NCI-H1092 (cell line): Measurements from ENCODE around the gene NMRK2.
"Not testable (repeated sequence)": the region's sequence is repeated elsewhere in the genome, so short reads cannot be mapped to it uniquely, and the experiment has no call there.

Experiments used
- DNase-seq: peaks from one replicate; lab custom pipeline; 2025; lab: John Stamatoyannopoulos, UW

Gene NMRK2

DNA sequence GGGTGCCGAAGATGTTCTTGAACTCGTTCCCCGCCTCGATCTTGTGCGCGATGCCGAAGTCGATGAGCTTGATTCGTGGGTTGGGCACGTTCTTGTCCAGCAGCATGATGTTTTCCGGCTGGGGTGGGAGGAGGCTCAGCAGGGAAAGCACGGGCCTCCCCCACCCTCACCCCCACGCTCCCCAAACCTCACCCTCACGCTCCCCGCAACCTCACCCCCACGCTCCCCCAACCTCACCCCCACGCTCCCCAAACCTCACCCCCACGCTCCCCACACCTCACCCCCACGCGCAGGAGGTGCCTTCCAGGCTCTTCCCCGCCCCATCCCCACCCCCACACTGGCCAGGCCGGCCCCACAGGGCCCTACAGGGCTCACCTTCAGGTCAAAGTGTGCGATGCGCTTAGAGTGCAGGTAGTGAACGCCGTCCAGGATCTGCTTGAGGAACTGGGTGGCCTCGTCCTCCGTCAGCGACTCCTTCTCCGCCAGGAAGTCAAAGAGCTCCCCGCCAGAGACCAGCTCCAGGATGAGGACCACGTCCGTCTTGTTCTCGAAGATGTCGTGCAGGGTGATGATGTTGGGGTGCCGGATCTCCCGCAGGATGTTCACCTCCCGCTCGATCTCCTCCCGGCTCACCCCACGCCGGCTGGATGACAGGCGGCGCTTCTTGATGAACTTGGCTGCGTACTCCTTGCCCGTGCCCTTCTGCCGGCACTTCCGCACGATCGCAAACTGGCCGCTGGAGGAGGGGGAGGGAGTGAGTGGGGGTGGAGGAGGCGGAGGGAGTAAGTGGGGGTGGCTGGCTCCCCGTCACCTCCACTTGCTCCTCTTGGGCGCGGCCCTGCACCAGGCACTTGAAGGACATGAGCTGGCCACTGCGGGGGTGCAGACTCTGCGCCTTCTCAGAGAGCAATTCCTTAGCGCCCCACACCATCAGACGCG, 31.7 kb downstream of the NMRK2 start:
- no peak for DNase-seq

- no peak for DNase-seq
These were observed 33.5 kb downstream of the NMRK2 start for GRCh38 chr19:3966051-3967017.

DNA sequence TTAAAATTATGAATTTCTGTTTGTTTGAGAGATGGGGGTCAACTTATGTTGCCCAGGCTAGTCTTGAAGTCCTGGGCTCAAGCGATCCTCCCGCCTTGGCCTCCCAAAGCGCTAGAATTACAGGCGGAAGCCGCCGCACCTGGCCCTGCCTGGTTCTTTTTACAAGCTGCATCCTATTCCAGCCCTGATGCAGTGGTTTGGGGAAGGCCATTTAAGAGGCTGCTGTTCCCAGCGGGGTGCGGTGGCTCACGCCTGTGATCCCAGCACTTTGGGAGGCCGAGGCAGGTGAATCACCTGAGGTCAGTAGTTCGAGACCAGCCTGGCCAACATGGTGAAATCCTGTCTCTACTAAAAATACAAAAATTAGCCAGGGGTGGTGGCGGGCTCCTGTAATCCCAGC, 35.1 kb downstream of the NMRK2 start:
- DNase-seq, result not testable (repeated sequence)

GRCh38 chr19:3968556-3969434, 35.9 kb downstream of the NMRK2 start:
- no peak for DNase-seq

DNA sequence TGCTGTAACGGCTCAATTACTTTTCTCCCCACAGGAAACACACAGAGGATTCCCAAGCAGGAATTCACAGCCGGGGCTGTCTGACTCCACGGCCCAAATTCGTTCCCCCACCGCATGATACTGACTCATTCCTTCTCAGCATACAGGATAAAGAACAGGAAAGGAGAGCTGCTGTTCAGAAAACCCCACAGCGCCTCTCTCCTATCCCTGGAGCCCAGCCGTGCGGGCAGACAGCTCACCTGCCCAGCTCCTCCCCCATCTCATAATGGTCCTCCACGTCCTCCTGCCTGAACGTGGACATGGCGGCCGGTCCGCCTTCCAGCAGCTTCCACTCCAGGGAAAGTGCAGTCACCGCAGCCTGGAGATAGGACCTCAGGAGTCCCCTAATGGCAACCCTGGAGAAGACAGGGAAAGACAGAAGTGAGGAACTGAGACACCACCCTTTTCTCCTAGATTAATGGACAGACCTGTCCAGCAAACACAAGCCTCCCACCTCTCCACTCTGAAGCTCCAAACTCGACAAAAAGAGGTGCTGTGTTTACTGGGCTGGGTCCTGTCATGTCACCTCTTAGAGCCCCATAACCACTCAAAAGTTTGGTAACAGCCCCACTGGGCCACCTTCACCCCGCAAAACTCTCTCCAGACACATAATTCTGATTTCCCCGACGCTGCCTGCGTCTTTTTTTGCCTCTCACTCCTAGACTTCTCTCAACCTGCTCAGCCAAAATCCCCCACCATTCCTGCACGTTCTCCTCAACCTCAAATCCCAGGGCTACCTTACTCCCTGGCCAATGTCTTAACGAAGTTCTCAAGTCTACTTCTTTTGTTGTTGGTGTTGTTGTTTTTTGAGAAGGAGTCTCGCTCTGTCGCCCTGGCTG, 36.8 kb downstream of the NMRK2 start:
- DNase-seq, result no peak

GRCh38 chr19:3970313-3970807, 37.5 kb downstream of the NMRK2 start:
- no peak for DNase-seq

DNA sequence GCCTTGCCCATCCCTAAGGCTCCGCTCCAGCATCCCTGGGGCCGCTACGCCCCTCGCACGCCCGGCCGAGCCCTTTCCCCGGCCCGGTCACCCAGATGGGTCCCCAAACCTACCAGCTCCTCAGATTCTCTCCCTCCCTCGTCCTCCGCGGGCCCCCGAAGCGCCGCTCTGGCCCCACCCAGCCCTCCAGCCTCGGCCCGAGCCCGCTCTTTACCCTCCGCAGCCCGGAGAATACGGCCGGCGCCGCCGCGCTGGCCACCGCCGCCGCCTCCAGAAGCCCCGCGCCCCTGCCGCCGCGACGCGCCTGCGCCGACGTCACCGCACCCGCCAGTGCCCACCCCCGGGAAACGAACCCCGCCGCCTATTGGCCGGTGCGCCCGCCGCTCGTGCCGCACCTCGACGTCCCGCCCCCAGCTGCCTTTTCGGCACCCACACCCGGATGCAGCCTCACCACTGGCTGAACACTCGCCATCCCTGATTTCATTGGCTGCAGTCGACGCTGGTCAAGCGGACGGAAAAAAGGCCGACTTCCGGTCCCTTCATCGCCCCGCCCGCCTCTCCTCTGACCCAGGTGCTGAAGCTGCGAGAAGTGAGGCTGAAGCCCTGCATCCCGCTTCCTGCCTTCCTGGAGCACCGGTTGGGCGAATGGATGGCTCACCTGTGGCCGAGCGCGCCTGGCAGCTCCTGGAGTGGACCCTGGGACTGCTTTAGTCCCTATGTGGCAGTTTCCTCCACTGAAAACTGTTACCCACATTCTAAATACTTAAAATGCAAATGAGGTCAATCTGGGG, 38.1 kb downstream of the NMRK2 start, which contains the start of gene DAPK3:
Gene DAPK3, minus strand, starts transcription at position 292 of the 791 bp plus-strand sequence. CDS start 1,364 bp downstream, outside the sequence.
- peak; percentile 97 for DNase-seq

DNA sequence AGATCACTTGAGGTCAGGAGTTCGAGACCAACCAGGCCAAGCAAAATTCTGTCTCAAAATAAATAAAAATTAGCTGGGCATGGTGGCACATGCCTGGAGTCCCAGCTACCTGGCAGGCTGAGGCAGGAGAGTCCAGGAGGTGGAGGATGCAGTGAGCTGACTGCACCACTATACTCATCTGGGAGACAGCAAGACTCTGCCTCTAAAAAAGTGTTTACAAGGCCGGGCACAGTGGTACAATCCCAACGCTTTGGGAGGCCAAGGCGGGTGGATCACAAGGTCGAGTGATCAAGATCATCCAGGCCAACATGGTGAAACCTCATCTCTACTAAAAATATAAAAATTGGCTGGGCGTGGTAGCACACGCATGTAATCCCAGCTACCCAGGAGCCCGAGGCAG, 42.3 kb downstream of the NMRK2 start:
- DNase-seq, result no peak

DNA sequence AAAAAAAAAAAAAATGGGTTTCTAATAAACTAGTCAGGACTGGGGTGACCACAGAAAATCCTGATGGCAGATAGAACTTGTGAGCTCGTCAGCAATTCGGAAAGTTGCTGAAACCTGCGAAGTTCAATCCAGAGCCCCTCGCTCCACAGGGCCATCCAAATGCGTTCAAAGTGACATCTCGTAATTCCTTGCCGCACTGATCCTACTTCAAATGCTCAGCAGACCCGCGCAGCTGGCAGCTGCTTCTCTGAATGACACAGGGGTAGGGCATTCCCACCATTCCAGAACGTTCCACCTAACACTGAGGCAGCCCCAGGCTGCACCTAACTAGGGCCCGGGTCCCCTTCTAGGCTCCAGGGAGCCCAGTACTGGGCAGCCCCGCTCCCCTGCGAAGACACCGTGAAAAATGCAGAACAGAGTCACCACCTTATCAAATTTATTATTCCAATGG, 42.8 kb downstream of the NMRK2 start:
- DNase-seq, result no peak

GRCh38 chr19:3976495-3977241, 43.8 kb downstream of the NMRK2 start:
- no peak for DNase-seq

- no peak for DNase-seq
These were observed 44.6 kb downstream of the NMRK2 start for GRCh38 chr19:3977242-3978143.

DNA sequence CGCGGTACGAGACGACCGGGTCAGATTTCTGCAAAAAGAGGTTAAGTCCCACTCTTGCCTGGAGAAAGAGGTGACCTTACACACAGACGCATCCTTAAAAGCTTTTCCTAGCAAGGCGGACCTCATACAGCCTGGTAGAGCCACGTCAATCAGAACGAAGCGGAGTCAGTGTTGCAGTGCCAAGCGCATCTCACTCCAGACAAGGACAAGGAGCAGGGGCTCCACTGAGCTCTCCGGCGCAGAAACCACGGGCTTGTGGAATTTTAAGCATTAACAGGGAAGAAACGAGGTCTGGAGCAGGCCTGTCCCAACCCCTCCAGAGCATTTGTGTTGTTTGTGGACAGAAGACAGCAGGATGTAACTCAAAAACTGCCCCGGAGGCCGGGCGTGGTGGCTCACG, 45.3 kb downstream of the NMRK2 start:
- DNase-seq, result no peak

GRCh38 chr19:3979289-3979673, 46.4 kb downstream of the NMRK2 start:
- no peak for DNase-seq

DNA sequence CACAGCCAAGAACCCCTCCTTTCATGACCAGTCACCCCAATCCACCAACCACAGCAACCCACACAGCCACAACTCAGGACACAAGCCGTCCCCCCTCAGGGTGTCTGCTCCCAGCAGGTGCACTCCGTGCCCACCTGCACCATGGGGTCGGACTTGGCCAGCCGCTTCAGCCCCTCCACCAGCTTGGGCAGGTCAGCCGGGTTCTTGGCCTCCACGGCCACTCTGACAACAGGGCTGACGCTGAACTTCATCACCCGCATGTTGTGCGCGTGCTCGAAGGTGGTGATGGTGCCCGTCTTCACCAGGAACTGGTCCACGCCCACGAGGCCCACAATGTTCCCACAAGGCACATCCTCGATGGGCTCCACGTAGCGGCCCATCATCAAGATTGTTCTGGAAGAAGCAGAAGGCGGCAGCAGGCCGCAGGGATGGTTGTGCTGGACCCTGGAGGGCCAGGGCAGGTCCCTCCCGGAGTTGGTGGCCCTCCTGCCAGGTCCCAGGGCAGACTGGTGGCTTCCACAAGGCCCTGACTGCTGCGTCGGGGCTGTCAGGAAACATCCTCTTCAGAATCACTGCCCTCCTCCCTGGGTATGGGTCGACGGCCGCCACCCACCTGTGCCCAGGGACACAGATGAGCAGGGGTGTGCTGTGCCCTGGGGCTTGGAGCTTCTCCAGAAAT, 46.9 kb downstream of the NMRK2 start:
- DNase-seq, result no peak

GRCh38 chr19:3980353-3981251, 47.7 kb downstream of the NMRK2 start:
- DNase-seq, result no peak

- no peak for DNase-seq
These were observed 48.5 kb downstream of the NMRK2 start for GRCh38 chr19:3981373-3981735.
